Mesothelial cell of epicardium (in vitro differentiated cells): ENCODE measurements around the gene YBEY. TPM values are rescaled to one million over a fixed set of nuclear protein-coding genes. Genes with fewer than 3 reads are reported as not detected.

Experiments used
- DNase-seq, 2 experiments: peaks; one replicate each; pipeline ENCODE4 v3.0.0; 2021; ENCODE audit warnings: low spot score in 2 of 2; ENCODE audit not compliant: unreplicated experiment in 2 of 2
- H3K27ac Mint-ChIP-seq: 2 replicates; pipeline ENCODE4 v1.8.0; 2021; ENCODE audit warnings: mixed read lengths
- H3K27me3 Mint-ChIP-seq: 2 replicates; pipeline ENCODE4 v1.8.0; 2021; ENCODE audit warnings: low read depth, mixed read lengths
- H3K36me3 Mint-ChIP-seq: 2 replicates; pipeline ENCODE4 v1.8.0; 2021; ENCODE audit warnings: mixed read lengths
- H3K4me1 Mint-ChIP-seq: 2 replicates; pipeline ENCODE4 v1.8.0; 2021; ENCODE audit warnings: mixed read lengths
- H3K4me3 Mint-ChIP-seq: 2 replicates; pipeline ENCODE4 v1.8.0; 2021; ENCODE audit warnings: mild to moderate bottlenecking, moderate library complexity, mixed read lengths
- H3K9me3 Mint-ChIP-seq: 2 replicates; pipeline ENCODE4 v1.8.0; 2021; ENCODE audit warnings: mixed read lengths
- total RNA-seq: library from RNA; stranded (reverse); gene quantifications from 3 replicates; pipeline ENCODE4 v1.2.1, GENCODE V29; 2021
- TF ChIP-seq, protein P1 (sequence below): fragments of 200-600 bp; sonication (generic); IDR thresholded peaks from one replicate; pipeline ENCODE4 v1.5.0; 2021; ENCODE audit warnings: antibody characterized with exemption; ENCODE audit not compliant: unreplicated experiment

YBEY gene
- total RNA-seq, 1 donor from 2014 or later: 18.4 TPM

DNA sequence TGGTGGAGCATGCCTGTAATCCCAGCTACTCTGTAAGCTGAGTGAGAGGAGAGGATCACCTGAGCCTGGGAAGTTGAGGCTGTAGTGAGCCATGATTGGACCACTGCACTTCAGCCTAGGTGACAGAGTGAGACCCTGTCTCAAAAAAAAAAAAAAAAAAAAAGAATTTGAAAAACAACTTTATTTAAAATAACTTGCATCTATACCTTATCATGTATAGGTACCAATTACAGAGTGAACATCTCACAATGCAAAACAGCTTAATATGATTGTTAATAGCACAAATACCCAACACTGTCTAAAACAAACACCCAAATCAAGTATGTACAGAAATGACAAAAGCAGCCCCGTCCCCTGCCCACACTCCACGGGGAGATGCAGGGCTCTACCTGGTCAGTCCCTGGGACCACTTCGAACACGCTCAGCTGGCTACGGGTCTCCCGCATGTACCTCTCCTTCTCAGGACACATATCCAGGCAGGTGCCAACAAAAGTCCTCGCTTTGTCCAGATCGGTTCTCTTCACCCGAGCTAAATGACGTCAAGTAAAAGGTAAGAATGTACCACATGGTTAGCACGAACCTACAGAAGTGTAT, 11.2 kb upstream of the YBEY start:
- DNase-seq: no peak
- Mint-ChIP-seq H3K4me3 (no peak overlapping the region), H3K27ac (no peak overlapping the region), H3K27me3 (no peaks in the 10 kb centered on the region), H3K9me3 (no peaks in the 10 kb centered on the region), H3K36me3 (peaks cover 45% of the 10 kb centered on the region), H3K4me1 (no peaks in the 10 kb centered on the region)
- TF ChIP-seq, protein P1, sequence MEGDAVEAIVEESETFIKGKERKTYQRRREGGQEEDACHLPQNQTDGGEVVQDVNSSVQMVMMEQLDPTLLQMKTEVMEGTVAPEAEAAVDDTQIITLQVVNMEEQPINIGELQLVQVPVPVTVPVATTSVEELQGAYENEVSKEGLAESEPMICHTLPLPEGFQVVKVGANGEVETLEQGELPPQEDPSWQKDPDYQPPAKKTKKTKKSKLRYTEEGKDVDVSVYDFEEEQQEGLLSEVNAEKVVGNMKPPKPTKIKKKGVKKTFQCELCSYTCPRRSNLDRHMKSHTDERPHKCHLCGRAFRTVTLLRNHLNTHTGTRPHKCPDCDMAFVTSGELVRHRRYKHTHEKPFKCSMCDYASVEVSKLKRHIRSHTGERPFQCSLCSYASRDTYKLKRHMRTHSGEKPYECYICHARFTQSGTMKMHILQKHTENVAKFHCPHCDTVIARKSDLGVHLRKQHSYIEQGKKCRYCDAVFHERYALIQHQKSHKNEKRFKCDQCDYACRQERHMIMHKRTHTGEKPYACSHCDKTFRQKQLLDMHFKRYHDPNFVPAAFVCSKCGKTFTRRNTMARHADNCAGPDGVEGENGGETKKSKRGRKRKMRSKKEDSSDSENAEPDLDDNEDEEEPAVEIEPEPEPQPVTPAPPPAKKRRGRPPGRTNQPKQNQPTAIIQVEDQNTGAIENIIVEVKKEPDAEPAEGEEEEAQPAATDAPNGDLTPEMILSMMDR: no peak

DNA sequence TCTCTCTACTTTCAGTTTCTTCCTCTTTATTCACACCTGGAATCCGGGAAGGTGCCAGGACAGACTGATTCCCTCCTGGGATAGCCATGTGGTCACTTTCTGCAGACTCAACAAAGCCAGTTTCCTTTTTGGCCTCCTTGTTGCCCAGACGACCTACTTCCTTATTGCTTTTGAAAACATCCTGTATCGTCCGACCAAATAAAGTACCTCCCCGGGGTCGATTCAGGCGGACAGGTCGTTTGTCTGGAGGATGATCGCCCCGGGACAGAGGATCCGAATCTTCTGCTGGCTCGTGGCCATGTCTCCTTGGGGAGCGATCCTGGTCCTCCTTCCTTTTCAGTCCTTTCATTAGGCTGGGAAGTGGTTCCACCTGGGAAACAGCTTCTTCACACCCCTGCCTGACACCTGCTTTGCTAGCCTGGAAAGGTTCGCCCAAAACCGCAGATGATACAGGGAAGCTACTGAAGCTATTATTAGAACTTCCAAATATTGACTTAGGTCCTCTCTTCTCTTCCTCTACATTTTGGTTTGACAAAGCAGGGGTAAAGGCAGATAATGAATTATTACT, 2.0 kb upstream of the YBEY start:
- Mint-ChIP-seq H3K27me3 (no peaks in the 10 kb centered on the region), H3K4me3 (peak overlapping the region; percentile 30), H3K4me1 (peaks cover 36% of the 10 kb centered on the region), H3K9me3 (no peaks in the 10 kb centered on the region), H3K27ac (peak overlapping the region; percentile 27), H3K36me3 (peaks cover 32% of the 10 kb centered on the region)
- TF ChIP-seq, protein P1: no peak
- no peak for DNase-seq

DNA sequence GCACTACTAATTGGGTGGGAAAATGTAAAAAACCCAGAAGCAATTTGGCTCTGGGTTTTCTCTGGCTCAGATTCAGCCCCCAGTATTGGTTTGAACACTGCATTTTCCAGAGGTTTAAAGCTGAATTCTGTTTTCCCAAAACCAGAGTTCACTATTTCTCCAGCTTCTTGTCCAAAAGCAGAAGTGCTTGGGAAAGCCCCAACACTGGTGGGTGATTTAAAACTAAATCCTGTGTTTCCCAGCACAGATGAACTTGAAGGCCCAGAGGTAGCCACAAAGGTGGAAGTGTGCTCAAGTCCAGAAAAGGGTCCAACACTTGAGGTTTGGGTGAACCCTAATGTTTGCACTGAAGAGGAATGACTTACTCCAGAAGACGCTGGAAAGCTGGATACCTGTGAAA, 1.4 kb upstream of the YBEY start:
- no peaks in the 10 kb centered on the region for H3K27me3 Mint-ChIP-seq
- H3K9me3 Mint-ChIP-seq: no peaks in the 10 kb centered on the region
- peaks cover 26% of the 10 kb centered on the region for H3K36me3 Mint-ChIP-seq
- peak overlapping the region; percentile 86 for H3K4me3 Mint-ChIP-seq
- peaks cover 36% of the 10 kb centered on the region for H3K4me1 Mint-ChIP-seq
- peak overlapping the region; percentile 97 for H3K27ac Mint-ChIP-seq
- no peak for DNase-seq
- TF ChIP-seq, protein P1: no peak

DNA sequence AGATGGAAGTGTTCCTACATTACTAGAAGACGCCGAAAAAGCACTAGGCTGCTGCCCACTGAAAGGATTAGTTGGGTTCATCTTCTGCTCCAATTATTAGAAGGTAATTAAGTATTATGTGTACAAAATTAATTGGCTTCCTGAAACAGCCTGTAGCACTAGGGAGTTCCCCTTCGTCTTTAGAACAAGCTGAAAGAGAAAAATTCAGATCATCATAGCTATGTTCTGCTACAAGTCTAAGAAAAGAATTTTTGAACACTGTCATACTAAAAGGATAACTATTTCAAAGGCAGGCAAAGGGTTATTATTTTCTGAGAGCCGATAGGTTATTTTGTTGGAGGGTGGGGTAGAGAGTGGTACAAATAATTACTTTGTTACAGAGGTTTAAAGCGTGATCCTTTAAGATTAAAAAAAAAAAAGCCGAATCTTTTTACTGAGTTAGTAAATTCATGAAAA, 908 bp upstream of the YBEY start, which contains the start of gene MCM3AP:
TSS of gene MCM3AP (minus strand) at position 406 of the 456 bp plus-strand sequence. CDS start at position 81, 325 bp downstream.
- Mint-ChIP-seq H3K27me3 (no peaks in the 10 kb centered on the region), H3K27ac (peak within 1 kb of the TSS; percentile 97), H3K9me3 (no peaks in the 10 kb centered on the region)

DNA sequence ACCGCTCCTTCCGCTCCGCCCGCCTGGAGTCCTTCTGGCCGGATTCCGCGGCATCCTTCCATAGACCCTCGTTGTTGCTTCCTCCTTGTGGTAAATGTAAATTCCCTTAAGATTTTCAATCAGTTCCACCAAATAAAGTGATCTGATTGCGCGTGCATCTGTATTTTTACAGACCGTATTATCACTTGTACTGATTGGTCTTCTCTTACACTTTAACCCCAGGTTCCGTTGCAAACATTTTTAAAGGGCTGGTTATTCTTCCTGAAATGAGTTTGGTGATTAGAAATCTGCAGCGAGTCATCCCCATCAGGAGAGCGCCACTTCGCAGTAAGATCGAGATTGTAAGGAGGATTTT, 483 bp downstream of the YBEY start:
- no peaks in the 10 kb centered on the region for H3K27me3 Mint-ChIP-seq
- peaks cover 19% of the 10 kb centered on the region for H3K36me3 Mint-ChIP-seq
- peaks cover 31% of the 10 kb centered on the region for H3K4me1 Mint-ChIP-seq
- no peak for DNase-seq
- TF ChIP-seq, protein P1: no peak
- peak overlapping the region; percentile 89 for H3K4me3 Mint-ChIP-seq
- H3K27ac Mint-ChIP-seq: peak overlapping the region; percentile 97
- no peaks in the 10 kb centered on the region for H3K9me3 Mint-ChIP-seq

More for the DNA sequence above, 908 bp upstream of the YBEY start, which contains the start of gene MCM3AP:
- H3K4me3 Mint-ChIP-seq: peak within 1 kb of the TSS; percentile 89
- H3K36me3 Mint-ChIP-seq: peaks cover 23% of the 10 kb centered on the region
- TF ChIP-seq, protein P1: no peak
- peaks cover 36% of the 10 kb centered on the region for H3K4me1 Mint-ChIP-seq
- DNase-seq: no peak
